PC-9 (cell line): ENCODE results near the gene SDK1. TPM values are rescaled to one million over a fixed set of nuclear protein-coding genes. Genes with fewer than 3 reads are reported as not detected.

Experiments
- BruUV-seq: library from RNA; stranded (reverse); fragments of 400-500 nt; replicated peaks from 2 replicates; lab custom pipeline; 2021; lab: Mats Ljungman, UMichigan
- CTCF ChIA-PET: fragments of 300-600 bp; sonication (Branson Sonifier 250); formaldehyde crosslinking; loops from one replicate; lab custom pipeline; 2022; ENCODE audit warnings: antibody characterized with exemption; lab: Charles Lee
- POLR2A ChIA-PET: fragments of 300-600 bp; sonication (Branson Sonifier 250); formaldehyde crosslinking; loops from one replicate; lab custom pipeline; 2022; ENCODE audit warnings: antibody characterized with exemption; ENCODE audit not compliant: unreplicated experiment; lab: Charles Lee
- DNase-seq, 2 experiments: peaks; one replicate each; pipeline versions ENCODE4 v3.0.0 to v3.0.0-alpha.2; 2015 to 2022; ENCODE audit warnings: mixed read lengths in 1 of 2
- H2AFZ ChIP-seq: fragments of 200-600 bp; sonication (generic); 2 replicates; pipeline ENCODE4 v1.8.1; 2017; ENCODE audit warnings: antibody characterized with exemption
- H3F3A ChIP-seq: fragments of 200-600 bp; sonication (generic); 2 replicates; pipeline ENCODE4 v1.8.1; 2017; ENCODE audit warnings: antibody characterized with exemption, mild to moderate bottlenecking, low read depth; ENCODE audit not compliant: insufficient read depth
- H3K27ac ChIP-seq: fragments of 200-600 bp; sonication (generic); 2 replicates; pipeline ENCODE4 v1.6.1; 2016; ENCODE audit warnings: mixed run types
- H3K27me3 ChIP-seq: fragments of 200-600 bp; sonication (generic); 2 replicates; pipeline ENCODE4 v1.6.1; 2016; ENCODE audit warnings: low read depth, mixed run types; ENCODE audit not compliant: insufficient read depth
- H3K36me3 ChIP-seq: fragments of 200-600 bp; sonication (generic); 2 replicates; pipeline ENCODE4 v1.6.1; 2016; ENCODE audit warnings: low read depth, mixed run types
- H3K4me1 ChIP-seq: fragments of 200-600 bp; sonication (generic); replicated peaks from 2 replicates; pipeline ENCODE4 v1.6.1; 2016; ENCODE audit warnings: mixed run types; ENCODE audit not compliant: insufficient read depth
- H3K4me2 ChIP-seq: fragments of 200-600 bp; sonication (generic); 2 replicates; pipeline ENCODE4 v1.6.1; 2017; ENCODE audit warnings: mixed run types
- H3K4me3 ChIP-seq: fragments of 200-600 bp; sonication (generic); 2 replicates; pipeline ENCODE4 v1.6.1; 2016; ENCODE audit warnings: mixed run types
- H3K79me2 ChIP-seq: fragments of 200-600 bp; sonication (generic); 2 replicates; pipeline ENCODE4 v1.6.1; 2017; ENCODE audit warnings: low read depth, mixed run types
- H3K9me2 ChIP-seq: fragments of 200-600 bp; sonication (generic); 2 replicates; pipeline ENCODE4 v1.8.1; 2017; ENCODE audit warnings: mild to moderate bottlenecking; ENCODE audit not compliant: insufficient read depth
- H3K9me3 ChIP-seq: fragments of 200-600 bp; sonication (generic); 2 replicates; pipeline ENCODE4 v1.8.1; 2016; ENCODE audit warnings: low read depth; ENCODE audit not compliant: insufficient read depth
- H4K20me1 ChIP-seq: fragments of 200-600 bp; sonication (generic); 2 replicates; pipeline ENCODE4 v1.8.1; 2017; ENCODE audit not compliant: insufficient read depth
- CTCF ChIP-seq: fragments of 200-600 bp; sonication (generic); conservative IDR thresholded peaks from 2 replicates; pipeline ENCODE4 v1.6.1; 2017; ENCODE audit warnings: mixed run types, antibody characterized with exemption, mild to moderate bottlenecking, moderate library complexity
- EZH2 ChIP-seq: fragments of 200-600 bp; sonication (generic); IDR thresholded peaks from 2 replicates; pipeline ENCODE4 v1.8.0; 2017; ENCODE audit warnings: antibody characterized with exemption, low read depth
- intact Hi-C: fragments of 100-400 bp; cut with micrococcal nuclease; formaldehyde crosslinking; loops from one replicate; pipeline ENCODE4 v1.10.0; 2022; ENCODE audit not compliant: unreplicated experiment
- total RNA-seq: library from RNA; stranded (reverse); gene quantifications from 2 replicates; pipeline ENCODE4 v1.2.3, GENCODE V29; 2021

SDK1 gene
- total RNA-seq, 1 experiment from 2014 or later, result not detected

- Histone ChIP-seq H3K9me2 (no peaks in the 10 kb centered on the region), H3K4me1 (no peaks in the 10 kb centered on the region), H3K36me3 (no peaks in the 10 kb centered on the region), H3K27ac (no peak overlapping the region), H3K4me3 (no peak overlapping the region), H4K20me1 (no peaks in the 10 kb centered on the region), H2AFZ (no peak overlapping the region), H3K4me2 (no peak overlapping the region), H3K79me2 (no peaks in the 10 kb centered on the region), H3K9me3 (peaks cover 22% of the 10 kb centered on the region; the same call in 1 of the 2 replicates), H3F3A (no peaks in the 10 kb centered on the region), H3K27me3 (peaks cover 28% of the 10 kb centered on the region)
- POLR2A ChIA-PET, result no interaction called here
- TF ChIP-seq CTCF, result no peak
- no peak for TF ChIP-seq EZH2
- BruUV-seq, result no TSS peak
- CTCF ChIA-PET, result no interaction called here
- intact Hi-C loops, result no loop called here
- no peak for DNase-seq
These were observed 438.9 kb downstream of the SDK1 start for GRCh38 chr7:3739983-3740382.

- no peaks in the 10 kb centered on the region for H3K79me2 ChIP-seq
- no peaks in the 10 kb centered on the region for H3F3A ChIP-seq
- peaks cover 71% of the 10 kb centered on the region for H3K27me3 ChIP-seq
- intact Hi-C loops, result no loop called here
- no peaks in the 10 kb centered on the region for H3K36me3 ChIP-seq
- H3K9me2 ChIP-seq, result peaks cover 4% of the 10 kb centered on the region; the same call in 1 of the 2 replicates
- H3K4me1 ChIP-seq, result no peaks in the 10 kb centered on the region
- ChIA-PET CTCF (no interaction called here), POLR2A (no interaction called here)
- H3K27ac ChIP-seq, result no peak overlapping the region
- H3K4me3 ChIP-seq, result no peak overlapping the region
- no peak for TF ChIP-seq CTCF
- no peak for TF ChIP-seq EZH2
- H2AFZ ChIP-seq, result no peak overlapping the region
- no peaks in the 10 kb centered on the region for H3K9me3 ChIP-seq
- DNase-seq, result no peak
- BruUV-seq, result no TSS peak
- no peaks in the 10 kb centered on the region for H4K20me1 ChIP-seq
- H3K4me2 ChIP-seq, result no peak overlapping the region
These were observed 446.4 kb downstream of the SDK1 start for GRCh38 chr7:3747467-3747866.

GRCh38 chr7:3748389-3748788 lies 447.3 kb downstream of the SDK1 start:
- TF ChIP-seq CTCF (no peak), EZH2 (no peak)
- no peak overlapping the region for H3K27ac ChIP-seq
- POLR2A ChIA-PET, result no interaction called here
- intact Hi-C loops, result no loop called here
- CTCF ChIA-PET, result no interaction called here
- H3K4me2 ChIP-seq, result no peak overlapping the region
- no peaks in the 10 kb centered on the region for H3K4me1 ChIP-seq
- H4K20me1 ChIP-seq, result no peaks in the 10 kb centered on the region
- no peaks in the 10 kb centered on the region for H3F3A ChIP-seq
- H3K9me2 ChIP-seq, result peaks cover 4% of the 10 kb centered on the region; the same call in 1 of the 2 replicates
- no peak for DNase-seq
- no peaks in the 10 kb centered on the region for H3K36me3 ChIP-seq
- H3K9me3 ChIP-seq, result no peaks in the 10 kb centered on the region
- no peak overlapping the region for H3K4me3 ChIP-seq
- no peaks in the 10 kb centered on the region for H3K79me2 ChIP-seq
- H3K27me3 ChIP-seq, result peaks cover 74% of the 10 kb centered on the region
- no TSS peak for BruUV-seq
- H2AFZ ChIP-seq, result no peak overlapping the region
